ENCODE results near the gene PCF11. TPM values are rescaled to one million over a fixed set of nuclear protein-coding genes. Genes with fewer than 3 reads are reported as not detected.

The PCF11 gene
- total RNA-seq, 4 donors from 2014 or later = 77.2 to 168 (median 112) TPM

- intact Hi-C loops (cut with DNase I) = loop anchor here (5.0 to 10.0 kb wide), 2 partner anchors 34 to 287 kb away; partner anchors contain the start of genes DDIAS, PCF11 and PRCP
- DNase-seq = no peak
- no peak overlapping the region for H3K27ac ChIP-seq
- H3K36me3 ChIP-seq = peaks cover 18 to 19% of the 10 kb centered on the region in 2 donors
- TF ChIP-seq POLR2A (IDR thresholded peaks at IDR 0.05) (no peak), CTCF (IDR thresholded peaks at IDR 0.05) (no peak)
- H3K4me1 ChIP-seq = peaks cover 24 to 28% of the 10 kb centered on the region in 2 donors
- H3K9me3 ChIP-seq = no peaks in the 10 kb centered on the region
- no peak overlapping the region for H3K4me3 ChIP-seq (replicated peaks in 1 of 3)
- 88 to 100% methylated on average over 5 of the region's 5 CpGs for WGBS, 2 donors
- no peaks in the 10 kb centered on the region for H3K27me3 ChIP-seq
Measured at GRCh38 chr11:83191491-83191890, 34.6 kb downstream of the PCF11 start.

- no peak for DNase-seq
- TF ChIP-seq CTCF (IDR thresholded peaks at IDR 0.05) (no peak), POLR2A (IDR thresholded peaks at IDR 0.05) (no peak)
- 94% methylated on average over 11 of the region's 11 CpGs for WGBS, 2 donors
- peaks cover 16 to 18% of the 10 kb centered on the region in 2 donors for H3K36me3 ChIP-seq
- H3K9me3 ChIP-seq = no peaks in the 10 kb centered on the region
- H3K27ac ChIP-seq = no peak overlapping the region
- H3K4me1 ChIP-seq = peaks cover 28 to 32% of the 10 kb centered on the region in 2 donors
- H3K27me3 ChIP-seq = no peaks in the 10 kb centered on the region
- intact Hi-C loops (cut with DNase I) = loop anchor here (5.0 to 10.0 kb wide), 2 partner anchors 35 to 287 kb away; partner anchors contain the start of genes DDIAS, PCF11 and PRCP
- H3K4me3 ChIP-seq (replicated peaks in 1 of 3) = no peak overlapping the region
Measured at GRCh38 chr11:83191986-83192385, 35.1 kb downstream of the PCF11 start.

GRCh38 chr11:83192606-83193245 is 35.8 kb downstream of the PCF11 start:
- Histone ChIP-seq H3K4me3 (replicated peaks in 1 of 3) (peak overlapping the region; percentile 82 to 95 (median 84)), H3K27me3 (no peaks in the 10 kb centered on the region), H3K36me3 (peaks cover 16 to 18% of the 10 kb centered on the region in 2 donors), H3K9me3 (no peaks in the 10 kb centered on the region), H3K27ac (peak overlapping the region; percentile 68 to 89 (median 88)), H3K4me1 (peaks cover 32 to 34% of the 10 kb centered on the region in 2 donors)
- intact Hi-C loops (cut with DNase I) = loop anchor here (5.0 to 10.0 kb wide), 2 partner anchors 35 to 288 kb away; partner anchors contain the start of genes DDIAS, PCF11 and PRCP
- no peak for DNase-seq
- WGBS, 2 donors = 15% methylated on average over 8 of the region's 8 CpGs
- no peak for TF ChIP-seq POLR2A (IDR thresholded peaks at IDR 0.05)

- H3K4me3 ChIP-seq (replicated peaks in 1 of 3) = peak within 1 kb of the TSS; percentile 82 to 95 (median 84)
- WGBS, 2 donors = 0% methylated on average over 62 to 64 of the region's 67 CpGs
- TF ChIP-seq CTCF (IDR thresholded peaks at IDR 0.05) (peak in 2 of 6 experiments; percentile 16 to 23), POLR2A (IDR thresholded peaks at IDR 0.05) (peak; percentile 14 to 87)
- DNase-seq = peak; percentile 93 to 94
- H3K9me3 ChIP-seq = no peaks in the 10 kb centered on the region
- H3K27ac ChIP-seq = peak within 1 kb of the TSS; percentile 68 to 89 (median 88)
- H3K27me3 ChIP-seq = no peaks in the 10 kb centered on the region
- H3K4me1 ChIP-seq = peaks cover 32 to 35% of the 10 kb centered on the region in 2 donors
- intact Hi-C loops (cut with DNase I) = loop anchor here (5.0 to 10.0 kb wide), 2 partner anchors 36 to 289 kb away; partner anchors contain the start of genes DDIAS, PCF11 and PRCP
- peaks cover 16 to 18% of the 10 kb centered on the region in 2 donors for H3K36me3 ChIP-seq
Measured at GRCh38 chr11:83193315-83194280, 36.7 kb downstream of the PCF11 start, which contains the start of gene ANKRD42. TSS of gene ANKRD42 (plus strand) at chr11:83193712. CDS start at chr11:83194671, 959 bp downstream.

Measured in thyroid gland (tissue), 4 donors.